G401 (cell line): ENCODE data around the gene LENEP. TPM values are rescaled to one million over a fixed set of nuclear protein-coding genes. Genes with fewer than 3 reads are reported as not detected.
"Not testable (repeated sequence)": the region's sequence is repeated elsewhere in the genome, so short reads cannot be mapped to it uniquely, and the experiment has no call there.

Experiments
- DNase-seq: peaks from one replicate; pipeline ENCODE4 v3.0.0-alpha.2; 2015; ENCODE audit warnings: low spot score
- in situ Hi-C: cut with HindIII; loops from 2 replicates; pipeline ENCODE4 v1.10.0; 2016; ENCODE audit warnings: low sequenced_read_pairs, mixed read lengths
- total RNA-seq: library from RNA; depleted of rRNA; stranded (reverse); fragments of >200 nt; shearing (Covaris generic); gene quantifications from 2 replicates; pipeline ENCODE4 v1.2.3, GENCODE V29; 2014

LENEP gene
- total RNA-seq, 1 experiment from 2014 or later: not detected

DNA sequence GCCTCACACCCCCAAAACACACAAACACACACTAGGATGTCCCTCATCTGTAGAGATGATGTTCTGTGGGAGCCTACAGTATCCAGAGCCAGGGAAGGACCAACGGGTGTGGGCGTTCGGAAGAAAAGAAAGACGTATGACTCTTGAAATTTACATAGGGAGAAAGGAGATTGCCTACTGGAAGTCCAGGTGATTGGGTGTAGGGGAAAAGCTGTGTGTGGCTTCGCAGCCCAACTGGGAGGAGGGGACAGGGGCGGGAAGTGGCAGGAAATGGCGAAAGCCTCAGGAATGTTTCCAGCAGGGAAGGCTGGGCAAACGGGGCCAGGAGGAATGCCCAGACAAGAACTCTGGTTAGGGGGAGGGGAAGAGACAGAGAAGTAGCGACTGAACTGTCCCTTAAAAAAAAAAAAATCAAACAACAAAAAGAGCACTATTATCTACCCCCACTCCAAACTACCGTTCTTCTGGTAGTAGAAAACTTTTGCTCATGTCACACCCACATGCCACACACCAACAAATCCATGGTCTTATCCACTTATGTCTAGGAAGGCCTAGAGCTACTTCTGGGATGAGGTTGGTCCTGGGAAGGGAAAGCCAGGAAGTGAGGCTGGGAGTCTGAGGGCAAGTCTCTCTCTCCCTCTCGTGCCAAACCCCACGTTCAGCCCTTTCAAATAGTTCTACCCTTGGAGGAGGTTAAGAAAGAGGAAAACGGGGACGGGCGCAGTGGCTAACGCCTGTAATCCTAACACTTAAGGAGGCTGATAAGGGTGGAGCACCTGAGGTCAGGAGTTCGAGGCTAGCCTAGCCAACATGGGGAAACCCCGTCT lies 20.7 kb upstream of the LENEP start:
- in situ Hi-C loops: no loop called here
- peak; percentile 72 for DNase-seq

DNA sequence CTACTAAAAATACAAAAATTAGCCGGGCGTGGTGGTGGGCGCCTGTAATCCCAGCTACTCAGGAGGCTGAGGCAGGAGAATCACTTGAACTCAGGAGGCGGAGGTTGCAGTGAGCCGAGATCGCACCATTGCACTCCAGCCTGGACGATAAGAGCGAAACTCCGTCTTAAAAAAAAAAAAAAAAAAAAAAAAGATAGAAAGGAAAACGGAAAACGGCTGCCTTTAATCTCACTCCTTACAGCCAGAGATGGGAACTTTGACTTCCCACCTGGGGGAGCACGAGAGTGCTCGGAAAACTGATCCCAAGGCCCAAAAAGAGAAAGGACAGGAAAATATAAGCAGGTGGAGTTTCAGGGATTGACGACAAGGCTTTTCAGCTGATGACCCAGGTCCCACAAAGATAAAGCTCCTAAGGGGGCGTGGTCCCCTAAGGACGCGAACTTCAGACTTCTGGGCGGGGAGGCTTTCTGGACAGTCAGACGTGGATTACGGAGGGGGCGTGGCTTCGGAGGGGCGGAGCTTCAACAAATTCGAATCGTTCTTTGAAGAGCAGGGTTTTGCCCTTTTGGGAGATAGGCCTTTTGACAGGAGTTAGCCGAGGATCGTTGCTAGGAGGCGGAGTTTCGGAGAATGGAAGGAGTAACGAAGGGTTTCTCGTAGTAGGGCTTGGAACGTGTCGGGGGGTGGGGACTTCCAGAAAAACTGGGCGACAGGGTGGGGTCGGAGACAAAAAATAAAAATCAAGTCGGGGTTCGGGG lies 19.9 kb upstream of the LENEP start:
- in situ Hi-C loops: no loop called here
- DNase-seq: peak; percentile 90

DNA sequence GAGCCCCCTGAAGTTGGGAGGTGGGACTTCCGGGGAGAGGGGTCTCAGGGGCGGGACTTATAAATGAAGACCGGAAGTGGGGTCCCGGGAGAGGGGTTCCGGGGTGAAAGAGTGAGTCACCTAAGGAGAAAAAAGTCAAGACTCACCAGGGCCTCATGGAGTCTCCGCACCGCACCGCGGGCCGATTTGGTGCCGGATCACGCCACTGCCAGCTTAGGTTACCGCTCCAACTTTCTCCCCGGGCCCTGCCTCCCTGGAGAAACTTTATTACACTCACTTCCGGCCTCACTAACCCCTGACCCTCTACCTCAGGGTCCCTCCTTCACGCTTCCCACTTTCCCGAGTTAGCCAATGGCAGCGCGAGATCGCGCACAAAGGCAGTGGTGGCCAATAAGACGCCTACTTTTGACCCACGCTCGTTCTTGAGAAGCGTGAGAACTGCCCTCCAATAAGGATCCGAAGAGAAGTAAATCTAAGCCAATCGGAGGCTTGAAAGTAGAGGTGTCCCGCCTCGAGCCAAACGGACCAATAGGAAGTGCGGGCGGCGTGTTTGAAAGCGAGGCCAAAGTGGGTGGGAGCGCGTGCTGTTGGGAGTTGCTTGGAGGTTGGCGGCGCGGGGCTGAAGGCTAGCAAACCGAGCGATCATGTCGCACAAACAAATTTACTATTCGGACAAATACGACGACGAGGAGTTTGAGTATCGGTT lies 19.1 kb upstream of the LENEP start, which contains the start of gene CKS1B:
CKS1B (plus strand) TSS at position 580 of the 706 bp plus-strand sequence; CDS start at position 645, 65 bp downstream.
- DNase-seq: peak; percentile 100
- in situ Hi-C loops: no loop called here

DNA sequence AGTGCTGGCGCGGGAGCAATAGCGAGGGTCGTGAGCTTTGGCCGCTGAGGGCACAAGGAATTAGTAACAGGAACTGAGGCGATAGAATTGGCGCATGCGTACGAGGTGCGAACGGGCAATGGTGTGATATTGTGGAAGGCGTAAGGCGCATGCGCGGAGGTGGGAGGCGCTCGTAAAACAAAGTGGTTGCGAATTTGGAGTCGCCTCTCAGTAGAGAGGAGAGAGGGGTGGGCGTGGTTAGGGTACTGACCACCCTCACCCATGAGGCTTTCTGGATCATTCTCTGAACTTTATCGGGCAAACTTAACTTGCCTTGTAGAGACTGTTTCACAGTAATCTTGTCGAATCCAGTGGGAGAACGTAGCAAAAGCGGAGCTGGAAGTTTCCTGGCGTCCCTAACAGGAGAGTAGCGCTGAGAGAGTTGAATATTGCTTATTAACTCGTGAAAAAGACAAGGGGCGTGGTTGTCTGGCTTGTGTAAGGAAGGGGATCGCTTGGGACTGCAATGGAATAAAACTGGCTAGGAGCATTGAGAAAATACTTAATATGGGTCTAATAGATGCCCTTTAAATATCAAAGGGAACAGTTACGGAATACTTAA lies 18.5 kb upstream of the LENEP start:
- DNase-seq: peak; percentile 93
- in situ Hi-C loops: no loop called here

DNA sequence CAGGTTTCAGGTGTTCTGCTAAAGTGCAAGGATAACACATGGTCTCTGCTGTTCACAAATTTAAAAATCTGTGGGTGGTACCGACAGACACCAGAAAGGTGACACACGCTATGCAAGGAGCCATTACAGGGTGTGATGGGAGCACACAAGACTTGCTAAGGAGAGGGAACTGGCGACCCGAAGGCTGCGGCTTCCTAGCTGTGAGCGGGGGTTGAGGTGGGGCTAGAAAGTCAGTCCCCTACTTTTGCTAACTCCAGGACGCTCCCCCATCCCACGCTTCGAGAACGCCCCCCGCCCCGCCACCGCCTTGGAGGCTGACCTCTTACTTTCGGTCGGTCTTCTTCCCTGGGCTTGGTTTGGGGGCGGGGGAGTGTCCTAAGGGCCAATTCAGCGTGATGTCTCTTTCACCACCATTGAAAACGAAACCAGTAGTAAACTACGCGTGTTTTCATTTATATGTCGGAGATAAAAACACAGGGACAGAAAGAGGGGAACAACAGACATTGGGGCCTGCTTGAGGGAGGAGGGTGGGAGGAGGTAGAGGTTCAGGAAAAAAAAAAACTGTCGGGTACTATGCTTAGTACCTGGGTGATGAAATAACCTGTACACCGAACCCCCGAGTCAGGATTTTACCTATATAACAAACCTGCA lies 17.9 kb upstream of the LENEP start:
- DNase-seq: no peak
- in situ Hi-C loops: no loop called here

DNA sequence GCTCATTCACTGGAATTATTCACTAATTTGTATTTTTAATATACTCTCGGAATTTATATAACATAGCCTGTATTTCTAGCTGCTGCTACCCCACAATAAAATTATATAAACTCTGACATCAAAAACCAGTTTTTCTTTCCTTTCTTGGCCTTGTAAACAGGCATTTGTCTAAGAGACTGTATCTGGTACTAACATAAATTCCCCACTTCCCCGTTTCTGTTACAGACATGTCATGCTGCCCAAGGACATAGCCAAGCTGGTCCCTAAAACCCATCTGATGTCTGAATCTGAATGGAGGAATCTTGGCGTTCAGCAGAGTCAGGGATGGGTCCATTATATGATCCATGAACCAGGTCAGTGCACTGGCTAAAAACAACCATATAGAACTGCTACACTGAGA lies 15.6 kb upstream of the LENEP start:
- DNase-seq, in situ Hi-C loops: not testable (repeated sequence)

DNA sequence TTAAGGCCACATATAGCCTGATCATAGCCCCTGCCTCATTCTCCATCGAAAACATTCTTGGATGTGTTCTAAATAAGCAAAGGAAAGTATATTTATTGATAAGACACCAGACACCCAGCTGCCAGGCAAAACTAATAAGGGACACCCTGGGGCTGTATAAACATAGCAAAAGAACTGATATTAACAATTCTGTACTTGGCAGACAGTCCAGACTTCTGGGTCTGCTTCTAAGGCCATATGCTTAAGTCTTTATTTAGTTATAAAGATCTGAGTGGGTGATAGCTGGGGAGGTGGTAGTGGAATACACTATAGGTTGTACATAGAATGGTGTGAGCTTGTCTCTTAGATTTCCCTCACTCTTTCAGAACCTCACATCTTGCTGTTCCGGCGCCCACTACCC lies 15.0 kb upstream of the LENEP start:
- no peak for DNase-seq
- in situ Hi-C loops: no loop called here

DNA sequence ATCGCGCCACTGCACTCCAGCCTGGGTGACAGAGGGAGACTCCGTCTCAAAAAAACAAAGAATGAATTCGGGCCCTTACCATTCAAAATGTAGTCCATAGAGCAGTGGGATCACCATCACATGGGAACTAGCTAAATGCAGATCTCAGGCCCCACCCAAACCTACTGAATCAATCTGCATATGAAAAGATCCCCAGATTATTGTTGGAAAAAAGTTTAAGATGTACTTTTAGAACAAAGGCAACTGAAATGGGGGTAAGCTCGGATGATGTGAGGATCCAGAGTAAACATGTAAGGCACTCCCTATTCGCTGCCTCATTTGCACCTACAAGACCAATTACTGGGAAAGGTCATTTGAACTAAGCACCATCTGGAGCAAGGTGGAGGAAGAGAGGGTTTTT lies 11.0 kb upstream of the LENEP start:
- in situ Hi-C loops: no loop called here
- no peak for DNase-seq

DNA sequence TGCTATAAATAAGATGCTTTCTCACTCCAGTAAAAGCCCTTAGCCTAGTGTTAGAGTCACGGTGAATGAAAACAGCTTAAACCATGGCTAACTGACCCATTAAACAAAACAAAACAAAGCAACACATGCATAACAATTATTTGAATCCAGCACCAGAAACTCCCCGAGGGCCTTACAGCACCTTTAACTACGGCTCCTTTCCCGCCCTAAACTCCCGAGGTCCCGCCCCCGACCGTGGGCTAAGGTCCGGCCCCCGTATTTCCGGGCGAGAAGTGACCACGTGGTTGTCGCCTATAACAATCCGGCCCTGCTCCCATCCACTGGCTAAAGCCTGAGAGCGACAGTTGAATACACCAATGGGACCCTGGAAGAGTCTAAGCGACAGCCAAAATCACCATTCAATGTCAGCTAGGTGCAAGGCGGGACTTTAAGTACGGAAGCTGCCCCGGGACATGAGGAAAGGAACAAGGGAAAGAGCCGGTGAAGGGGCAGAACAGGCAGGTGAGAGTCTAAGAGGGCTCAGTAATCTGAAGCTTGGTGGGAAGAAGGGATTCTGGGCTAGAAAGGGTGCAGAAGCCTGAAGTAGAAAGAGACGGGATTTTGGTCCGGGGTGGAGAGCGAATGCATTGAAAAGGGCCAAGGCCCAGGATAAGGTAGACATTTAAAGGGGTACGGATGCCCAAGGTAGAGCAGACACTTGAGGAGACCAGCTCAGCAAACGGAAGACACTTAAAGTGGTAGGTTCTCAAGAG lies 10.3 kb upstream of the LENEP start, which contains the start of gene FLAD1:
FLAD1 (plus strand) TSS at position 448 of the 752 bp plus-strand sequence. CDS start 351 bp downstream, outside the sequence.
- in situ Hi-C loops: no loop called here
- DNase-seq: peak; percentile 99

DNA sequence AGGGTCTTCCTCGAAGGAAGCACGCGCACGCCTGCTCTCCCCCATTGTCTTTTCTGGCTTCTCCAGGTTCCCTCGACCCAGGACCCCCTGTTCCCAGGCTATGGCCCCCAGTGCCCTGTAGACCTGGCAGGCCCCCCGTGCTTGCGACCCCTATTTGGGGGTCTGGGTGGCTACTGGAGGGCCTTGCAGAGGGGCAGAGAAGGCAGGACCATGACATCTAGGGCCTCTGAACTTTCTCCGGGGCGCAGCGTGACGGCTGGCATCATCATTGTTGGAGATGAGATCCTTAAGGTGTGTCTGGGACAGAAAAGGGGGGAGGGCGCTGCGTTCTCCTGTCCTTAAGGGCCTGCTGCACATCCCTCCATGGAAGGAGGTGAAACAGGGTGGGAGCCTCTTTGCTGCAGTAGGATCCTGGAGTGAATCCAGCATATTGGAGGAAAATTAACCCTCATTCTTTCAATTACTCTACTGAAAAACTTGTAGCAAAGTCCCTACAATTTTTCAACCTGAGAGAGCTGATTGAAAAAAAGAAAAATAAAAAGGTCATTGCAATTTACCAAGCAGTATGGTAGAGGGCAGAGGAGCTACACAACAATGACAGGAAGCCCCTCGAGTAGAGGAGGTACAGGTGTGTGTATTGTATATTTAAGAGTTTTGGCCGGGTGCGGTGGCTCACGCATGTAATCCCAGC lies 9.5 kb upstream of the LENEP start:
- in situ Hi-C loops: no loop called here
- DNase-seq: no peak

DNA sequence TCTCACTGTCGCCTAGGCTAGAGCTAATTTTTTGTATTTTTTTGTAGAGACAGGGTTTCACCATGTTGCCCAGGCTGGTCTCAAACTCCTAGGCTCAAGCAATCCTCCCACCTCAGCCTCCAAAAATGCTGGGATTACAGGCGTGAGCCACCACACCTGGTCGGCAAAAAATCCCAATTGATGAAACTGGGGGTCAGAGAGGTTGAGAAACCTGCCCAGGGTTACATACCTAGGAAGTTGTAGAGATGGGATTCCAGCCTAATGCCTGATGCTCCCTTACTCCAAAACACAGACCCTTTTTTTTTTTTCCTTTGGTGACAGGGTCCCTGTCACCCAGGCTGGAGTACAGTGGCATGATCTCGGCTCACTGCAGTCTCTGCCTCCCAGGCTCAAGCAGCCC lies 6.7 kb upstream of the LENEP start:
- DNase-seq, in situ Hi-C loops: not testable (repeated sequence)

DNA sequence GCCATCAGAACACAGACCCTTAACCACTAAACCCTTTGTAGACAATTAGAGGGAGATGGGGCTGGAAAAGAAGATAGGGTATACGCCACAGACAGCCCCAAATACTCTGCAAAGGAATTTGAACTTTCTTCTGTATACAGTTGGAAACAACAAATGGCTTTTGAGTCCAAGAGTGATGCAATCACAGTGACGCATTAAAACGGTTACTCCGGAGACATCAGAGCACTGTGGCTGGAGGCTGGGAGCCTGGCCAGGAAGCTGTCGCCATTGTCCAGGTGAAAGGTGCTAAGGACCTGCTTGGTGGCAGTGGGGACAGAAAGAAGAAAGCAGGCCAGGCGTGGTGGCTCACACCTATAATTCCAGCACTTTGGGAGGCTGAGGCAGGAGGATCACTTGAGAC lies 6.1 kb upstream of the LENEP start:
- in situ Hi-C loops: no loop called here
- no peak for DNase-seq

DNA sequence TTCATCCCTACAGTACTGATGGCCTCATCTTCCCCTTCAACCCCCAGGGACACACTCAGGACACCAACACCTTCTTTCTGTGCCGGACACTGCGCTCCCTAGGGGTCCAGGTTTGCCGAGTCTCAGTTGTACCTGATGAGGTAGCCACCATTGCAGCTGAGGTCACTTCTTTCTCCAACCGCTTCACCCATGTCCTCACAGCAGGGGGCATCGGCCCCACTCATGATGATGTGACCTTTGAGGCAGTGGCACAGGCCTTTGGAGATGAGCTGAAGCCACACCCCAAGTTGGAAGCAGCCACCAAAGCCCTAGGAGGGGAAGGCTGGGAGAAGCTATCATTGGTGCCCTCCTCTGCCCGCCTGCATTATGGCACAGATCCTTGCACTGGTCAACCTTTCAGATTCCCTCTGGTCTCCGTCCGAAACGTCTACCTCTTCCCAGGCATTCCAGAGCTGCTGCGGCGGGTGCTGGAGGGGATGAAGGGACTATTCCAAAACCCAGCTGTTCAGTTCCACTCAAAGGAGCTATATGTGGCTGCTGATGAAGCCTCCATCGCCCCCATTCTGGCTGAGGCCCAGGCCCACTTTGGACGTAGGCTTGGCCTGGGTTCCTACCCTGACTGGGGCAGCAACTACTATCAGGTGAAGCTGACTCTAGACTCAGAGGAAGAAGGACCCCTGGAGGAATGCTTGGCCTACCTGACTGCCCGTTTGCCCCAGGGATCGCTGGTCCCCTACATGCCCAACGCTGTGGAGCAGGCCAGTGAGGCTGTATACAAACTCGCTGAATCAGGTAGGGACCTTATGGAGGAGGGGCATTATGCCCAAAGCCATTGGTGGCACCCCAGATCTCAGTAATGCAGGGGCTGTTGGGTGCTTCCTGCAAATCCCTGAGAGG lies 5.1 kb upstream of the LENEP start:
- in situ Hi-C loops: no loop called here
- DNase-seq: no peak

DNA sequence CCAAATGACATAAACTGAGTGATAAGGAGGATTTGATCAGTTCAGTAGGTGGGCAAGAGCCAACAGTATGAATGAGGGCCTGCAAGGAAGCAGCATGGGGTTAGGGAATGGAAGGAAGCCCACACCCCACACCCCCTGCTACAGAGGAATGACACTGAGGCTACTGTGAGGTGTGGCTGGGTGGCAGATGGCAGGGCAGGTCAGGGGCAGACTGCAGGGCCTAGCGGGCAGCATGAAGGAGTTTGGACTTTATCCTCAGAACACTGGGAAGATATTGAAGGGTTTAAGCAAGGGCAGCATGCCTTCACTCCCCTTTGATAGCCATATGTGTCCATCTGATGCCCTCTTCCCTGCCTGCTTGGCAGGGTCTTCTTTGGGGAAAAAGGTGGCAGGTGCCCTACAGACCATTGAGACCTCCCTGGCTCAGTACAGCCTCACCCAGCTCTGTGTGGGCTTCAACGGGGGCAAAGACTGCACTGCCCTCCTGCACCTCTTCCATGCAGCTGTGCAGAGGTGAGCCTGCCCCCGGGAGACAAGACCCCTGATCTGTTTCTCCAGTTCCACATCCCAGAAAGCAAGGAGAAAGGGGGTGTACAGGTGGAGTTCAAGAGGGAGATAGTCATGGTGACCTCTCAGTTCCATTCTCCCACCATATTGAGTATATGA lies 4.1 kb upstream of the LENEP start:
- in situ Hi-C loops: no loop called here
- no peak for DNase-seq

DNA sequence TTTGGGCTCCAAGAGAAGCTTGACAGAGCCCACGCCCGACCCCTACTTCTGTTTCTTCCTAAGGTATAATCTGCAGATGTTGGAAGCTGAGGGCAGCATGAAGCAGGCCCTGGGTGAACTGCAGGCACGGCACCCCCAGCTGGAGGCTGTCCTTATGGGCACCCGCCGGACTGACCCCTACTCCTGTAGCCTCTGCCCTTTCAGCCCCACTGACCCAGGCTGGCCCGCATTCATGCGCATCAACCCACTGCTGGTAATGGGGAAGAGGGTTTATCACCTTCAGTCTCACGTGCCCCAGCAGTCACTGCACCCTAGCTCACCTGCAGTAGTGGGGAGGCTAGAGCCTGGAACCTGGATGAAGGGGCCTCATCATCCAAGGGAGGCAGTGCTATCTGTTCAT lies 3.1 kb upstream of the LENEP start:
- in situ Hi-C loops: no loop called here
- no peak for DNase-seq
